GM23338 (cell line): ENCODE results near the gene TMEM273. TPM values are rescaled to one million over a fixed set of nuclear protein-coding genes. Genes with fewer than 3 reads are reported as not detected.
A peak's percentile ranks its signal among the peaks of the same experiment; 100 is the strongest.

Source experiments
- ATAC-seq: fragments of 200-7000 bp; cut with Tn5 transposase; 3 replicates; pipeline ENCODE4 v1.9.1; 2020
- DNase-seq: peaks from one replicate; pipeline ENCODE4 v3.0.0-alpha.2; 2015; ENCODE audit warnings: low spot score
- H2AFZ ChIP-seq: fragments of 200-600 bp; sonication (generic); 2 replicates; pipeline ENCODE4 v1.8.0; 2016; ENCODE audit warnings: antibody characterized with exemption, mild to moderate bottlenecking, moderate library complexity
- H3F3A ChIP-seq: fragments of 200-600 bp; sonication (generic); replicated peaks from 2 replicates; pipeline ENCODE4 v1.8.0; 2017; ENCODE audit warnings: antibody characterized with exemption, mixed run types, low read depth
- H3K27ac ChIP-seq: fragments of 200-600 bp; sonication (generic); 2 replicates; pipeline ENCODE4 v1.6.1; 2016; ENCODE audit warnings: low read depth
- H3K27me3 ChIP-seq: fragments of 200-600 bp; sonication (generic); 2 replicates; pipeline ENCODE4 v1.8.0; 2016; ENCODE audit warnings: mild to moderate bottlenecking, mixed run types, moderate library complexity; ENCODE audit not compliant: insufficient read depth
- H3K36me3 ChIP-seq: fragments of 200-600 bp; sonication (generic); 2 replicates; pipeline ENCODE4 v1.8.0; 2016; ENCODE audit warnings: mild to moderate bottlenecking; ENCODE audit not compliant: insufficient read depth
- H3K4me1 ChIP-seq: fragments of 200-600 bp; sonication (generic); 2 replicates; pipeline ENCODE4 v1.8.0; 2016; ENCODE audit warnings: mild to moderate bottlenecking, moderate library complexity; ENCODE audit not compliant: insufficient read depth
- H3K4me2 ChIP-seq: fragments of 200-600 bp; sonication (generic); 2 replicates; pipeline ENCODE4 v1.7.1; 2017; ENCODE audit warnings: mixed run types
- H3K4me3 ChIP-seq: fragments of 200-600 bp; sonication (generic); 2 replicates; pipeline ENCODE4 v1.6.1; 2016; ENCODE audit warnings: mixed run types
- H3K79me2 ChIP-seq: fragments of 200-600 bp; sonication (generic); replicated peaks from 2 replicates; pipeline ENCODE4 v1.8.0; 2017; ENCODE audit warnings: mild to moderate bottlenecking; ENCODE audit not compliant: insufficient read depth
- H3K9me2 ChIP-seq: fragments of 200-600 bp; sonication (generic); 2 replicates; pipeline ENCODE4 v1.8.0; 2017; ENCODE audit not compliant: insufficient read depth
- H4K20me1 ChIP-seq: fragments of 200-600 bp; sonication (generic); replicated peaks from 2 replicates; pipeline ENCODE4 v1.8.0; 2017; ENCODE audit warnings: mild to moderate bottlenecking; ENCODE audit not compliant: insufficient read depth
- H3K27ac Mint-ChIP-seq: 2 replicates; pipeline ENCODE4 v1.8.0; 2020; ENCODE audit warnings: inconsistent platforms, mild to moderate bottlenecking, moderate library complexity, mixed read lengths
- H3K27me3 Mint-ChIP-seq: 3 replicates; pipeline ENCODE4 v1.8.0; 2022; ENCODE audit warnings: low read depth, mild to moderate bottlenecking, moderate library complexity, mixed read lengths, inconsistent platforms; ENCODE audit not compliant: insufficient read depth, poor library complexity
- H3K36me3 Mint-ChIP-seq: 3 replicates; pipeline ENCODE4 v1.8.0; 2021; ENCODE audit warnings: low read depth, mild to moderate bottlenecking, inconsistent platforms, moderate library complexity, mixed read lengths
- H3K4me1 Mint-ChIP-seq: 3 replicates; pipeline ENCODE4 v1.8.0; 2020; ENCODE audit warnings: mild to moderate bottlenecking, inconsistent platforms, mixed read lengths
- H3K4me3 Mint-ChIP-seq: 3 replicates; pipeline ENCODE4 v1.8.0; 2021; ENCODE audit warnings: moderate library complexity, mild to moderate bottlenecking, inconsistent platforms, mixed read lengths
- H3K9me3 Mint-ChIP-seq: 3 replicates; pipeline ENCODE4 v1.8.0; 2020; ENCODE audit warnings: moderate library complexity, mild to moderate bottlenecking, inconsistent platforms, mixed read lengths
- EZH2phosphoT487 ChIP-seq: fragments of 200-600 bp; sonication (generic); IDR thresholded peaks from one replicate; pipeline ENCODE4 v1.8.1; 2018; ENCODE audit warnings: antibody characterized with exemption; ENCODE audit not compliant: unreplicated experiment
- POLR2AphosphoS5 ChIP-seq: IDR thresholded peaks from 2 replicates; pipeline ENCODE4 v1.6.1; 2016; ENCODE audit warnings: antibody characterized with exemption, low read depth
- ZNF114 ChIP-seq: fragments of 250-450 bp; sonication (Bioruptor Pico); IDR thresholded peaks from 2 replicates; pipeline ENCODE4 v1.5.0; 2020; ENCODE audit warnings: mild to moderate bottlenecking, moderate library complexity
- ZNF331 ChIP-seq: fragments of 250-450 bp; sonication (Bioruptor Pico); IDR thresholded peaks from 2 replicates; pipeline ENCODE4 v1.5.0; 2020; ENCODE audit warnings: low read depth, mild to moderate bottlenecking, moderate library complexity
- ZNF462 ChIP-seq: fragments of 250-450 bp; sonication (Bioruptor Pico); IDR thresholded peaks from 2 replicates; pipeline ENCODE4 v1.5.0; 2020; ENCODE audit warnings: mild to moderate bottlenecking, moderate library complexity
- polyA plus RNA-seq: library from polyadenylated mRNA; unstranded; fragments of >200 nt; fragmentation: Nextera tagmentation; extraction: Ambion mirVana; gene quantifications from 2 replicates; pipeline ENCODE4 v1.2.1, GENCODE V29; 2016
- total RNA-seq: library from RNA; depleted of rRNA; stranded (reverse); fragments of >200 nt; shearing (Covaris generic); gene quantifications from 2 replicates; pipeline ENCODE4 v1.2.3, GENCODE V29; 2014
- TF ChIP-seq, protein P1 (sequence below): IDR thresholded peaks from one replicate; pipeline ENCODE4 v1.6.1; 2018; ENCODE audit warnings: antibody characterized with exemption; ENCODE audit not compliant: unreplicated experiment

The TMEM273 gene
- total and polyA plus RNA-seq, 2 experiments from 2014 or later = not detected

GRCh38 chr10:49185213-49185612 lies 3.0 kb downstream of the TMEM273 start (continued):
- TF ChIP-seq ZNF462 (CRISPR knock-in tag) = no peak
- TF ChIP-seq EZH2phosphoT487 = no peak
- TF ChIP-seq ZNF114 (CRISPR knock-in tag) = no peak
- TF ChIP-seq, protein P1, sequence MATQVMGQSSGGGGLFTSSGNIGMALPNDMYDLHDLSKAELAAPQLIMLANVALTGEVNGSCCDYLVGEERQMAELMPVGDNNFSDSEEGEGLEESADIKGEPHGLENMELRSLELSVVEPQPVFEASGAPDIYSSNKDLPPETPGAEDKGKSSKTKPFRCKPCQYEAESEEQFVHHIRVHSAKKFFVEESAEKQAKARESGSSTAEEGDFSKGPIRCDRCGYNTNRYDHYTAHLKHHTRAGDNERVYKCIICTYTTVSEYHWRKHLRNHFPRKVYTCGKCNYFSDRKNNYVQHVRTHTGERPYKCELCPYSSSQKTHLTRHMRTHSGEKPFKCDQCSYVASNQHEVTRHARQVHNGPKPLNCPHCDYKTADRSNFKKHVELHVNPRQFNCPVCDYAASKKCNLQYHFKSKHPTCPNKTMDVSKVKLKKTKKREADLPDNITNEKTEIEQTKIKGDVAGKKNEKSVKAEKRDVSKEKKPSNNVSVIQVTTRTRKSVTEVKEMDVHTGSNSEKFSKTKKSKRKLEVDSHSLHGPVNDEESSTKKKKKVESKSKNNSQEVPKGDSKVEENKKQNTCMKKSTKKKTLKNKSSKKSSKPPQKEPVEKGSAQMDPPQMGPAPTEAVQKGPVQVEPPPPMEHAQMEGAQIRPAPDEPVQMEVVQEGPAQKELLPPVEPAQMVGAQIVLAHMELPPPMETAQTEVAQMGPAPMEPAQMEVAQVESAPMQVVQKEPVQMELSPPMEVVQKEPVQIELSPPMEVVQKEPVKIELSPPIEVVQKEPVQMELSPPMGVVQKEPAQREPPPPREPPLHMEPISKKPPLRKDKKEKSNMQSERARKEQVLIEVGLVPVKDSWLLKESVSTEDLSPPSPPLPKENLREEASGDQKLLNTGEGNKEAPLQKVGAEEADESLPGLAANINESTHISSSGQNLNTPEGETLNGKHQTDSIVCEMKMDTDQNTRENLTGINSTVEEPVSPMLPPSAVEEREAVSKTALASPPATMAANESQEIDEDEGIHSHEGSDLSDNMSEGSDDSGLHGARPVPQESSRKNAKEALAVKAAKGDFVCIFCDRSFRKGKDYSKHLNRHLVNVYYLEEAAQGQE = no peak
- TF ChIP-seq POLR2AphosphoS5 = no peak

- H3K4me1 ChIP-seq = no peaks in the 10 kb centered on the region
- H3F3A ChIP-seq = no peaks in the 10 kb centered on the region
- Mint-ChIP-seq H3K4me3 (no peak overlapping the region), H3K27ac (no peak overlapping the region), H3K27me3 (peaks cover 3% of the 10 kb centered on the region), H3K4me1 (peaks cover 4% of the 10 kb centered on the region; the same call in 2 of the 3 replicates), H3K9me3 (no peaks in the 10 kb centered on the region), H3K36me3 (no peaks in the 10 kb centered on the region)
- H3K9me2 ChIP-seq = no peaks in the 10 kb centered on the region
- no peaks in the 10 kb centered on the region for H3K27me3 ChIP-seq
- H4K20me1 ChIP-seq = no peaks in the 10 kb centered on the region
- no peak overlapping the region for H3K4me3 ChIP-seq
- no peak overlapping the region for H2AFZ ChIP-seq
- no peak for DNase-seq
- no peaks in the 10 kb centered on the region for H3K79me2 ChIP-seq
- no peak overlapping the region for H3K27ac ChIP-seq
- TF ChIP-seq ZNF331 = no peak
- no peak for TF ChIP-seq ZNF114 (CRISPR knock-in tag)
- peak; percentile 44; the same call in 2 of the 3 replicates for ATAC-seq
- no peak overlapping the region for H3K4me2 ChIP-seq
- H3K36me3 ChIP-seq = no peaks in the 10 kb centered on the region
Observed at GRCh38 chr10:49184642-49185111, 3.5 kb downstream of the TMEM273 start.
